Left ventricle myocardium inferior (tissue), 1 donor: ENCODE data around the gene TAF10. TPM values are rescaled to one million over a fixed set of nuclear protein-coding genes. Genes with fewer than 3 reads are reported as not detected.

Source experiments
- DNase-seq: peaks from one replicate; pipeline ENCODE4 v3.0.0-alpha.2; 2020
- H3K27ac ChIP-seq: fragments of 200-600 bp; replicated peaks from 2 replicates; pipeline ENCODE4 v1.8.0; 2021
- H3K27me3 ChIP-seq: fragments of 200-600 bp; 2 replicates; pipeline ENCODE4 v1.8.0; 2021; ENCODE audit warnings: low read depth
- H3K36me3 ChIP-seq: fragments of 200-600 bp; 2 replicates; pipeline ENCODE4 v1.8.0; 2021
- H3K4me1 ChIP-seq: fragments of 200-600 bp; 2 replicates; pipeline ENCODE4 v1.8.0; 2021
- H3K4me3 ChIP-seq: fragments of 200-600 bp; 2 replicates; pipeline ENCODE4 v1.8.0; 2021; ENCODE audit warnings: mild to moderate bottlenecking, moderate library complexity
- H3K9me3 ChIP-seq: fragments of 200-600 bp; replicated peaks from 2 replicates; pipeline ENCODE4 v1.8.0; 2021
- CTCF ChIP-seq: fragments of 200-600 bp; IDR thresholded peaks from 2 replicates; pipeline ENCODE4 v1.8.0; 2021; ENCODE audit warnings: antibody characterized with exemption, mild to moderate bottlenecking, borderline replicate concordance
- intact Hi-C: fragments of 100-400 bp; cut with micrococcal nuclease; formaldehyde crosslinking; loops from one replicate; pipeline ENCODE4 v1.11.0; 2022
- total RNA-seq: library from RNA; stranded (reverse); fragmentation: NEBNext Ultra II Directional; extraction: Animal tissue kit (Norgen Biotek cat#: 25700); gene quantifications from one replicate; pipeline ENCODE4 v1.2.1, GENCODE V29; 2021
- donor health status: DM: no; HTN: yes; CAD: no; lungs with severe emphysema.

TAF10 gene
- total RNA-seq, 1 donor from 2014 or later = 106 TPM

GRCh38 chr11:6625832-6626420 is 13.9 kb upstream of the TAF10 start:
- DNase-seq = no peak
- peaks cover 55% of the 10 kb centered on the region for H3K36me3 ChIP-seq
- no peak for TF ChIP-seq CTCF
- H3K27ac ChIP-seq = no peak overlapping the region
- H3K4me1 ChIP-seq = peaks cover 10% of the 10 kb centered on the region
- H3K9me3 ChIP-seq = no peaks in the 10 kb centered on the region
- no peak overlapping the region for H3K4me3 ChIP-seq
- intact Hi-C loops = no loop called here
- H3K27me3 ChIP-seq = no peaks in the 10 kb centered on the region

GRCh38 chr11:6625156-6625831 is 13.3 kb upstream of the TAF10 start:
- no peaks in the 10 kb centered on the region for H3K27me3 ChIP-seq
- DNase-seq = peak; percentile 10
- no peaks in the 10 kb centered on the region for H3K9me3 ChIP-seq
- H3K27ac ChIP-seq = no peak overlapping the region
- intact Hi-C loops = no loop called here
- H3K4me1 ChIP-seq = peaks cover 10% of the 10 kb centered on the region
- no peak for TF ChIP-seq CTCF
- H3K4me3 ChIP-seq = no peak overlapping the region
- H3K36me3 ChIP-seq = peaks cover 50% of the 10 kb centered on the region

GRCh38 chr11:6623391-6624363 is 11.7 kb upstream of the TAF10 start:
- Histone ChIP-seq H3K9me3 (no peaks in the 10 kb centered on the region), H3K4me3 (no peak overlapping the region), H3K4me1 (peaks cover 23% of the 10 kb centered on the region), H3K36me3 (peaks cover 35% of the 10 kb centered on the region), H3K27ac (no peak overlapping the region), H3K27me3 (no peaks in the 10 kb centered on the region)
- intact Hi-C loops = no loop called here
- no peak for TF ChIP-seq CTCF
- peak; percentile 10 for DNase-seq

GRCh38 chr11:6622261-6623171 is 10.5 kb upstream of the TAF10 start:
- Histone ChIP-seq H3K4me1 (peaks cover 31% of the 10 kb centered on the region), H3K36me3 (peaks cover 32% of the 10 kb centered on the region)
- intact Hi-C loops = no loop called here

More at GRCh38 chr11:6622261-6623171, 10.5 kb upstream of the TAF10 start:
- Histone ChIP-seq H3K9me3 (no peaks in the 10 kb centered on the region), H3K4me3 (no peak overlapping the region), H3K27ac (no peak overlapping the region), H3K27me3 (no peaks in the 10 kb centered on the region)
- no peak for TF ChIP-seq CTCF
- no peak for DNase-seq
